K562 (cell line): ENCODE data around the gene NFATC2. TPM values are rescaled to one million over a fixed set of nuclear protein-coding genes. Genes with fewer than 3 reads are reported as not detected.

ENCODE experiments used
- ATAC-seq: fragments of 200-7000 bp; cut with Tn5 transposase; 3 replicates; pipeline ENCODE4 v1.9.1; 2020; ENCODE audit warnings: moderate library complexity
- BruUV-seq: library from RNA; stranded (reverse); fragments of 400-500 nt; replicated peaks from 2 replicates; lab custom pipeline; 2021; lab: Mats Ljungman, UMichigan
- CTCF ChIA-PET: fragments of 300-600 bp; formaldehyde crosslinking; extraction: SDS; loops from one replicate; lab custom pipeline; 2021; ENCODE audit warnings: low intra/inter-chr PET ratio; lab: Yijun Ruan, JAX
- POLR2A ChIA-PET: fragments of 300-600, 350-650 bp; sonication (Branson Sonifier 250); formaldehyde crosslinking; extraction: SDS; loops from one replicate; lab custom pipeline; 2021; ENCODE audit warnings: antibody characterized with exemption, inconsistent platforms; lab: Yijun Ruan, JAX
- DNase-seq, 4 experiments: peaks; one replicate each; pipeline versions ENCODE4 v3.0.0 to v3.0.0-alpha.2; 2011 to 2018; ENCODE audit warnings: low spot score in 3 of 4, mixed read lengths in 3 of 4; ENCODE audit errors: extremely low read depth in 1 of 4
- FAIRE-seq: peaks from 2 replicates; lab custom pipeline; 2011; peaks lifted over from hg19 to GRCh38; lab: Jason Lieb, UNC
- H2AFZ ChIP-seq: 2 replicates; pipeline ENCODE4 v1.6.0; 2011; ENCODE audit warnings: low read depth, low read length, control low read depth, inconsistent platforms
- H3K27ac ChIP-seq: fragments of 200-600 bp; 3 replicates; pipeline ENCODE4 v1.8.0; 2011; ENCODE audit warnings: low read depth, mild to moderate bottlenecking, control low read depth, inconsistent platforms, low read length, moderate library complexity, mixed read lengths; ENCODE audit errors: extremely low read depth
- H3K27me3 ChIP-seq, 2 experiments: fragments of 300-600 bp in 1 of 2; 2 replicates in 1 of 2; 3 replicates in 1 of 2; pipeline versions ENCODE4 v1.6.0 to v1.8.0; 2011; ENCODE audit warnings: inconsistent platforms in 2 of 2, low read length in 2 of 2, mild to moderate bottlenecking in 1 of 2, mixed read lengths in 1 of 2, moderate library complexity in 1 of 2; ENCODE audit not compliant: control insufficient read depth in 2 of 2, insufficient read depth in 2 of 2
- H3K36me3 ChIP-seq: fragments of 300-600 bp; 3 replicates; pipeline ENCODE4 v1.8.0; 2011; ENCODE audit warnings: mild to moderate bottlenecking, low read length, inconsistent platforms; ENCODE audit not compliant: control insufficient read depth, insufficient read depth
- H3K4me1 ChIP-seq, 2 experiments: fragments of 200-600 bp in 1 of 2; replicated peaks in 1 of 2; 2 replicates in 1 of 2; 3 replicates in 1 of 2; pipeline versions ENCODE4 v1.5.1 to v1.8.0; 2011; ENCODE audit warnings: inconsistent platforms in 2 of 2, low read length in 2 of 2, mild to moderate bottlenecking in 1 of 2, mixed read lengths in 1 of 2, moderate library complexity in 1 of 2; ENCODE audit not compliant: control insufficient read depth in 2 of 2, insufficient read depth in 2 of 2
- H3K4me2 ChIP-seq: 2 replicates; pipeline ENCODE4 v1.6.1; 2011; ENCODE audit warnings: low read length, control low read depth, inconsistent platforms, mixed read lengths; ENCODE audit not compliant: insufficient read depth
- H3K4me3 ChIP-seq: fragments of 200-600 bp; sonication (generic), shearing (Covaris generic); 2 replicates; pipeline ENCODE4 v1.5.1; 2016; ENCODE audit warnings: control low read depth, inconsistent platforms
- H3K79me2 ChIP-seq: fragments of 200-600 bp; 3 replicates; pipeline ENCODE4 v1.8.0; 2011; ENCODE audit warnings: low read length, inconsistent platforms; ENCODE audit not compliant: control insufficient read depth, insufficient read depth
- H3K9ac ChIP-seq, 2 experiments: 2 replicates each; pipeline versions ENCODE4 v1.6.0 to v1.6.1; 2011; ENCODE audit warnings: low read depth in 2 of 2, low read length in 2 of 2, control low read depth in 1 of 2, inconsistent platforms in 1 of 2, mild to moderate bottlenecking in 1 of 2, mixed read lengths in 1 of 2; ENCODE audit not compliant: insufficient read depth in 1 of 2
- H3K9me1 ChIP-seq: one replicate; pipeline ENCODE4 v1.6.0; 2011; ENCODE audit warnings: inconsistent platforms, mild to moderate bottlenecking, low read length, moderate library complexity; ENCODE audit not compliant: control insufficient read depth, insufficient read depth
- H3K9me3 ChIP-seq: replicated peaks from 2 replicates; pipeline ENCODE4 v1.5.1; 2011; ENCODE audit warnings: low read depth, low read length, inconsistent platforms; ENCODE audit not compliant: control insufficient read depth, insufficient read depth
- H4K20me1 ChIP-seq: replicated peaks from 2 replicates; pipeline ENCODE4 v1.6.1; 2011; ENCODE audit warnings: low read length, inconsistent platforms, mixed read lengths; ENCODE audit not compliant: control insufficient read depth, insufficient read depth
- GTF3C2 ChIP-seq: IDR thresholded peaks from 3 replicates; pipeline ENCODE4 v1.6.1; 2011; ENCODE audit warnings: borderline replicate concordance, mild to moderate bottlenecking, moderate library complexity; ENCODE audit not compliant: insufficient read length; ENCODE audit errors: extremely low read depth
- HES1 ChIP-seq: fragments of 450-650 bp; IDR thresholded peaks from 2 replicates; pipeline ENCODE4 v1.6.1; 2016; ENCODE audit warnings: low read depth, mild to moderate bottlenecking, moderate library complexity
- KHSRP ChIP-seq: fragments of 450-650 bp; IDR thresholded peaks from 2 replicates; pipeline ENCODE4 v1.6.1; 2017
- MYNN ChIP-seq, 2 experiments: sonication (generic); formaldehyde crosslinking in 1 of 2; IDR thresholded peaks; 2 replicates each; pipeline versions ENCODE4 v1.5.0 to v1.6.1; 2016 to 2020; ENCODE audit warnings: antibody characterized with exemption in 1 of 2, missing genetic modification reagents in 1 of 2
- NR2F6 ChIP-seq: fragments of 450-650 bp; formaldehyde crosslinking; IDR thresholded peaks from 2 replicates; pipeline ENCODE4 v1.4.0; 2020; ENCODE audit warnings: mild to moderate bottlenecking
- RBFOX2 ChIP-seq: fragments of 200-400 bp; formaldehyde crosslinking; IDR thresholded peaks from 2 replicates; pipeline ENCODE4 v1.6.1; 2017; ENCODE audit warnings: low read depth, mild to moderate bottlenecking, low read length, moderate library complexity
- SNIP1 ChIP-seq: fragments of 450-650 bp; IDR thresholded peaks from 2 replicates; pipeline ENCODE4 v1.7.1; 2017; ENCODE audit warnings: low read depth, mild to moderate bottlenecking
- XRCC3 ChIP-seq: fragments of 450-650 bp; IDR thresholded peaks from 2 replicates; pipeline ENCODE4 v1.6.1; 2017; ENCODE audit warnings: mild to moderate bottlenecking, moderate library complexity
- XRCC5 ChIP-seq: fragments of 200-400 bp; formaldehyde crosslinking; IDR thresholded peaks from 2 replicates; pipeline ENCODE4 v1.6.1; 2017; ENCODE audit warnings: low read depth, mild to moderate bottlenecking, low read length
- ZBTB5 ChIP-seq: fragments of 450-650 bp; IDR thresholded peaks from 2 replicates; pipeline ENCODE4 v1.6.1; 2017; ENCODE audit warnings: antibody characterized with exemption
- ZFP30 ChIP-seq: fragments of 250-450 bp; sonication (Bioruptor Pico); IDR thresholded peaks from 2 replicates; pipeline ENCODE4 v1.8.0; 2022; ENCODE audit warnings: moderate library complexity, mild to moderate bottlenecking, inconsistent platforms, borderline replicate concordance
- WGBS: fragments of 100-300 bp; shearing (Covaris generic); methylation state at CpG from one replicate; pipeline ENCODE4 v1.1.6; 2016; ENCODE audit warnings: low coverage, mixed read lengths; ENCODE audit not compliant: insufficient coverage; ENCODE audit errors: missing lambda C conversion rate; 5-methylcytosine and 5-hydroxymethylcytosine counted together
- in situ Hi-C: fragments of 300-500 bp; cut with MboI; formaldehyde crosslinking; loops from 4 replicates; pipeline ENCODE4 v1.15.0; 2018; ENCODE audit warnings: inconsistent platforms, mixed read lengths
- intact Hi-C: fragments of 100-400 bp; cut with micrococcal nuclease; formaldehyde crosslinking; loops from 2 replicates; pipeline ENCODE4 v1.14.2; 2022
- polyA plus RNA-seq, 8 experiments: library from polyadenylated mRNA; depleted of rRNA in 4 of 8; stranded (reverse) in 5 of 8; unstranded in 3 of 8; fragments of >200 nt; fragmentation: Nextera tagmentation in 2 of 8; fragmentation: Illumina TruSeq in 1 of 8; extraction: Ambion mirVana in 2 of 8; extraction: Trizol in 1 of 8; gene quantifications; 2 replicates each; pipeline versions ENCODE4 v1.2.1 to v1.2.3, GENCODE V29; 2011 to 2014; ENCODE audit warnings: inconsistent platforms in 1 of 8, missing spikeins in 1 of 8
- total RNA-seq, 7 experiments: library from RNA; depleted of rRNA in 6 of 7; stranded (reverse); fragments of >200 nt in 6 of 7; fragmentation: Illumina TruSeq in 2 of 7; extraction: Trizol in 2 of 7; gene quantifications; 2 replicates each; pipeline versions ENCODE4 v1.2.1 to v1.2.3, GENCODE V29; 2011 to 2021; ENCODE audit warnings: low replicate concordance in 1 of 7

The NFATC2 gene
- total and polyA plus RNA-seq, 9 of the 15 experiments (the other 6 are each of a cell fraction or from before 2014, with no cell fraction given), result 1.9 to 11.2 (median 3.0) TPM

- Histone ChIP-seq H3K27me3 (no peaks in the 10 kb centered on the region), H3K9ac (no peak overlapping the region), H3K27ac (no peak overlapping the region), H3K4me1 (no peaks in the 10 kb centered on the region), H3K4me2 (no peak overlapping the region), H3K9me1 (no peaks in the 10 kb centered on the region), H3K36me3 (peaks cover 26% of the 10 kb centered on the region; the same call in 2 of the 3 replicates), H3K4me3 (no peak overlapping the region), H2AFZ (no peak overlapping the region), H4K20me1 (no peaks in the 10 kb centered on the region), H3K9me3 (no peaks in the 10 kb centered on the region), H3K79me2 (no peaks in the 10 kb centered on the region)
- ChIA-PET POLR2A (no interaction called here), CTCF (no interaction called here)
- no TSS peak for BruUV-seq
- intact Hi-C loops (no loop called here), in situ Hi-C loops (no loop called here)
- WGBS, result 88% methylated on average over 5 of the region's 6 CpGs
- FAIRE-seq, result no peak
- no peak for ATAC-seq
- no peak for DNase-seq
- TF ChIP-seq ZBTB5 (no peak), SNIP1 (no peak), ZFP30 (no peak), HES1 (no peak), XRCC5 (no peak), RBFOX2 (no peak), MYNN (IDR thresholded peaks at IDR 0.05) (no peak), MYNN (CRISPR knock-in tag; IDR thresholded peaks at IDR 0.05) (no peak), GTF3C2 (no peak), KHSRP (no peak), XRCC3 (no peak), NR2F6 (no peak)
These were observed 148.9 kb downstream of the NFATC2 start for GRCh38 chr20:51393571-51393970.
